HG03039 (cell line): Measurements from ENCODE around the gene WDR88.

ENCODE experiments used
- ATAC-seq: cut with Tn5 transposase; IDR thresholded peaks from one replicate; pipeline ENCODE4 v1.9.1; 2021; ENCODE audit warnings: mild to moderate bottlenecking, moderate library complexity; ENCODE audit not compliant: unreplicated experiment

WDR88 gene, protein sequence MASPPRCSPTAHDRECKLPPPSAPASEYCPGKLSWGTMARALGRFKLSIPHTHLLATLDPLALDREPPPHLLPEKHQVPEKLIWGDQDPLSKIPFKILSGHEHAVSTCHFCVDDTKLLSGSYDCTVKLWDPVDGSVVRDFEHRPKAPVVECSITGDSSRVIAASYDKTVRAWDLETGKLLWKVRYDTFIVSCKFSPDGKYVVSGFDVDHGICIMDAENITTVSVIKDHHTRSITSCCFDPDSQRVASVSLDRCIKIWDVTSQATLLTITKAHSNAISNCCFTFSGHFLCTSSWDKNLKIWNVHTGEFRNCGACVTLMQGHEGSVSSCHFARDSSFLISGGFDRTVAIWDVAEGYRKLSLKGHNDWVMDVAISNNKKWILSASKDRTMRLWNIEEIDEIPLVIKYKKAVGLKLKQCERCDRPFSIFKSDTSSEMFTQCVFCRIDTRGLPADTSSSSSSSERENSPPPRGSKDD

DNA sequence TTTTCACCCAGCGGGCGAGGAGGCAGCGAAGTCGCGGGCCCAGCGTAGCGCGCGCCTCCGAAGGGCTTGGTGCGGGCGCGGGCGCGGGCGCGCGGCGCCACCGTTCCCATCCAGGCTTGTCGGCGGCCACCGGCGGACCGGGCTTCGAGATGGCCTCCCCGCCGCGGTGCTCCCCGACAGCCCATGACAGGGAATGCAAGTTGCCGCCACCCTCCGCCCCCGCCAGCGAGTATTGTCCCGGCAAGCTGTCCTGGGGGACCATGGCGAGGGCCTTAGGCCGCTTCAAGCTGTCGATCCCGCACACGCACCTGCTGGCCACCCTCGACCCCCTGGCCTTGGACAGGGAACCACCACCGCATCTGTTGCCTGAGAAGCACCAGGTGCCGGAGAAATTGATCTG, at the start of gene WDR88:
Gene WDR88 (plus strand): TSS at position 94 of the 400 bp plus-strand sequence. CDS start 56 bp downstream, at position 150.
- ATAC-seq: no peak

DNA sequence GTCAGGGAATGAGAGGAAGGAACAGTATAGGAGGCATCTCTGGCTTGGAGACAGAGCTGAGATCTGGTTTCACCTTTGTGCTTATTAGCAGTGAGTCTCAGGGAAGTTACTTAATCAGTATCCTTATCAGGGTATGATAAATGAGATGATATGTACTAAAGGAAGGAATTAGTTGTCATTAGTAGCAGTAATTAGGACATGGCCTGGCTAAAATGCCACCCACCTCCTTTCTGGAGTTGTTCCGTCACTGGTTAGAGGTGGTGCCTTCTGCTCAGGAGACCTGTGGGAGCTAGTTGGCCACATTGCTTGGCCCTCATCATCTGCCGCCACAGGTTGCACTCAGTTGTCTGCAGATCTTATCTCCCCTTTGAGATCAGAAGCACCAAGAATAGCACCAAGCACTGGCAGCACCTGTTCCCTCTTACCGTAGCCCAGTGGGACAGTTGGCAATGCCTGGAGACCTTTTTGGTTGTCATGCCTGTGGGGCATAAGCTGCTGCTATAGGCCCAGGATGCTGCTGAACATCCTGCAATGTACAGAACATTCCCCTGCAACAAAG, 46.3 kb upstream of the WDR88 start:
- ATAC-seq: no peak

DNA sequence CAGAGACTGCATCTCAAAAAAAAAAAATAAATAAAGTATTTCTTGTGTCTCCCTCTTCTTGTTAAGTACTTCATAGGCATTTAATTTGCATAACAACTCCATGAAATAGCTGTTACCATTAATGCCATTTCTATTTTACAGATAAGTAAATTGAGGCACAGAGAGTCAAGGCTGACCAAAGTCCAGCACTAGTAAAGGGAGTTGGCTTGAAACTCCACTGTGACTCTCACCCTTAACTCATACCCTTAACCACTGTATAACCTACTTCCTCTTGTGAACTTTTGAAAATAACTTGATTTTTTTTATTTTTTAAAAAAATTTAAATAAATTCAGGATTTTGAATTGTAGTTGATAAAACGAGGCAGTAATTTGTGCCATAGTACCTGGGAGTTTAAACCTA, 45.0 kb upstream of the WDR88 start:
- ATAC-seq: no peak

DNA sequence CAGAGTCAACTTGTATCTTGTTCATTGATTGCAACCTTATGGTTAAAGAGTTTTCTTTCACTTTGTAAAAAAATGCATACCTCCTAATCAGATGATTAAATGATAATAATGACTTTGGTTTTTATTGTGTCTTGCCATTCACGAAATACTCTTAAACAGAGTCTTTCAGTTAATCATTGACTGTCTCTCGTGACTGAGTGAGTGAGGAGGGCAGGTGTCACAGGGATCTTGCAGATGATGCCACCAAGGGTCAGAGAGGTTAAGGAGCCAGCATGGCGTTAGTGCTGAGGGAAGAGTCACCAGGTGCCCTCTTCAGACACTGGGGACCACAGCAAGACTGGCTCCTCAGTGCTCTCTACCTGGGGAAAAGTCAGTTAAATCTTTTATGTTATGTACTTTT, 42.9 kb upstream of the WDR88 start:
- ATAC-seq: no peak

DNA sequence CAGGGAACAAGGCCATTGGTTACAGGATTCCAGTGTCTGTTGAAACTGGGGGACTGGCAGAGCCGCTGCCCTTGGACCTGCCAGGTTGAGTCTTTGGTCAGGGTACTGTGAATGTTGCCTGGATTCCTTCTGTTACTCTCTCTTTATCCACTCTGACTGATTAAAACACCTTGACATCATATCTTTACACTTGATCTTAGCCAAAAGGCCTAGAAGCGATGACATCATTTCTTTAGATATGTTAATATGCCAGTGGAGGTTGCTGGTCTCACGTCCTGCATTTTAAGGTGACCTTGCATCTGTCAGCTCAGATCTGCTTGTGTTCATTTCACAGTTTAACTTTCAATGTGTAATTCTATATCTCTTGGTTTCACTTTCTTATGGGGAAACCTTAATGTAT, 41.7 kb upstream of the WDR88 start:
- no peak for ATAC-seq

DNA sequence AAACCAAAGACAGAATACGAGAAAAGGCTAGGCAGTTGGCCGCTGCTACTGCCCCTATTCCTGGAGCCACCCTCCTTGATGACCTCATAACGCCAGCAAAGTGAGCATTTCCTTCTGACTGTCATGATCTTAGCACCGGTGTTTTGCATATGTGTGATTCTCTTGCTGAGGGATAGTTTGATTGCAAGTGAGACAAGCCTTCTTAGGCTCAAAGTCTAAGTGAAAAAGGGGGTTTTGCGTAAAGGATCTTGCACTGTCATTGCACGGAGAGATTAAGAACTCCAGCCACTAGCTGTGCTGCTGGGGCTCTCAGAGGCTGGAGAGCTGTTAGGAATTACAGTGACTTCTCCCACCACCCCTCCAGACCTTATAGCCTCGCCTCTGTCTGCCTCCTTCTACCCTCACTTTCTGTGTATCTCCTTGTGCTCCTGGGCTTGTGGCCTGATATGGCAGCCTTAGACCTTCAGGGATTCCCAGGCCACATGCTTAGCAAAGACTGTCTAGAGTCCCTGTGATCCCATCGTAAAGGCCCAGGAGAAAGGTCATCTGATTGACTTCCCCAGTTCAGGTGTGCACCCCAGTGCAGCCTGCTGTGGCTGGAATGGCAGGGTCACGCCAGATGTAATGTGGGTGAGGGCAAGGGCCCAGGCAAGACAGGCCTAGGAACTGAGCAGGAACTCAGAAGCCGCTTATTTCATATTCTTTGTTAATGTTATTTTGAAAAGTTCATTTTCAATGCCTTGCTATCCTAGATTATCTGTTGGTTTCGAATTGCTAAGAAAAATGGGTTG, 38.3 kb upstream of the WDR88 start:
- ATAC-seq: no peak

DNA sequence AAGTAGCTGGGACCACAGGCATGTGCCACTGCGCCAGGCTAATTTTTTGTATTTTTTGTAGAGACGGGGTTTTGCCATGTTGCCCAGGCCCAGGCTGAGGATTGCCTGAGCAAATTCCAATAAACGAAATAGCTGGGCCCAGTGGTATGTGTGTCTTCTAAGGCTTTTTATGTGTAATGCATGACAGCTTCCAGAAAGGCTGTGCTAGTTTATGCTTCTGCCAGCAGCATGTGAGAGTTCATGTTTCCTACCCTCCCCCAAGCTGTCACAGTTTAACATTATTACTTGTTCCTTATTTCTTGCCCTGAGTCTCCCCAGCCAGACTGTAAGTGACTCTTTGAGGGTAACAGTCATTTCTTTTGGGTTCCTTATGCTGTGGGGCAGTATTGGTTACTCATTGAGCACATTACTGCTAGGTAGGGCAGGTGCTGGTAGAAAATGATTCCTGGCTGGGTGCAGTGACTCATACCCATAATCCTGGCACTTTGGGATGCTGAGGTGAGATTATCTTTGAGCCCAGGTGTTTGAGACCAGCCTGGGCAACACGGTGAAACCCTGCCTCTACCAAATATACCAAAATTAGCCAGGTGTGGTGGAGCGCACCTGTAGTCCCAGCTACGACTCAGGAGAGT, 37.4 kb upstream of the WDR88 start:
- ATAC-seq: no peak

DNA sequence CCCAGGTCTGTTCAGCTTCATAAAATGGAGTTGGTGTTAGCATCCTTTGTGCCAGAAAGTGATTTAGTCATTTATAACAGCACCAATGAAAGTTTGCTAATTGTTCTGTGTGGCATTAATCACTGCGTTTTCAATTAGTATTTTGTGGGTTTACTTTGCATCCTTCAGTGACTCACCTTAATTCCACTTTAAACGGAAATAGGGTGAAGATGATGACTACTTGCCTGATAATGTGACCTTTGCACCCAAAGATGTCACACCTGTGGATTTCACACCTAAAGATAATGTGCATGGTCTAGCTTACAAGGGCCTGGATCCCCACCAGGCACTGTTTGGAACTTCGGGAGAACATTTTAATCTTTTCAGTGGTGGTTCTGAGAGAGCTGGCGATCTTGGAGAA, 35.9 kb upstream of the WDR88 start:
- no peak for ATAC-seq

DNA sequence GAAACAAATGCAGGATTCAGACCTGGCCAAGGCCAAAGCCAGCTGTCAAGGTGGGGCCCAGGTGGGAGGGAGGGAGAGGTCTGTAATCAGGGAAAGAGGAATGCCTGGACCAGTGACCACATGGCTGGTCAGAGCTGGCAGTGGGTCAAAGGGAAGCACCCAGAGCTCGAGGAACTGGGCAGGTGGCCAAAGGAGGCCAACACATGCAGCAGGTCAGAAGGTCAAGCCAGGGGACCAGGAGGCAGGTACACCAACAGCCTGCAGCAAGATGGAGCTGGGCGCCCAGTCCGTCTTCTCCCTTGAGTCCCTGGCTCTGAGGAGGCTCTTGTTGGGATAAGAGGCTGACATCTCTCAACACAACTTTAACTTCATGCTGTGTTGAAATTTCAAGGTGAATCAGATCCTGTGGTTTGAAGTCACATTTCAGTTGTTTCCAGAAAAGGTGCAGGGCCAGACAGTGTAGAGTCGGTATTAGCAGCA, 33.8 kb upstream of the WDR88 start:
- ATAC-seq: no peak

DNA sequence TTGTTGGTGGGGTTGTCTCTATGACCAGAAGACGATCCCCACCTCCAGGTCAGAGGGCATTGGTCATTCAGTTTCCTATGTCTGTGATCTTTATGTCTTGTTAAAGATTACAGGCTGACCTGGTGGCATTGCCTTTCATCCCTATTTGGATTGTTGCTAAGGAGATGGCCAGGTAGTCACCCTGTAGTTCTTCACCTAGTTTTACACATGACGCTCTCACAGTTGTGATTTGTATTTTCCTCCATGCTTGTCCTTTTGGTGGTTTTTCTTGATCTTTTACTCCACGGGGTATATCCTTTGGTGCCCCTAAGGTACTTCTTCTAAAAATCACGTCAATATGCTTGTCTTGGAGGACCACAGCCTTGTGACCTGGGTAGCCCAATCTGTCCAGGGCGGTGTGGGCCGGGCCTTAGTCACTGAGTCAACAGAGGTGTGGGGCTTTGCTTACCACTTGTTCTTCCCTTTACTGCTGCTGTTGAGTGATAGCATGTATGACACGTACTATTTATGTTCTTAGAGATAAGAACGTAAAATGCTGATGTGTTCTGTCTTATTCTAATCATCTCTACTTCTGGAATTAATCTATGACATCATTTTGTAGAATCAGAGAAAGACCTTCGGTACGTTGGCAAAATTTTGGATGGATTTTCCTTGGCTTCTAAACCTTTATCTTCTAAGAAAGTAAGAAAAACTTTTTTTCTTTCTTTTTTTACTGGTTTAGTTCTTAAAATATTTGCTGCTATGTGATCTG, 30.8 kb upstream of the WDR88 start:
- ATAC-seq: no peak

DNA sequence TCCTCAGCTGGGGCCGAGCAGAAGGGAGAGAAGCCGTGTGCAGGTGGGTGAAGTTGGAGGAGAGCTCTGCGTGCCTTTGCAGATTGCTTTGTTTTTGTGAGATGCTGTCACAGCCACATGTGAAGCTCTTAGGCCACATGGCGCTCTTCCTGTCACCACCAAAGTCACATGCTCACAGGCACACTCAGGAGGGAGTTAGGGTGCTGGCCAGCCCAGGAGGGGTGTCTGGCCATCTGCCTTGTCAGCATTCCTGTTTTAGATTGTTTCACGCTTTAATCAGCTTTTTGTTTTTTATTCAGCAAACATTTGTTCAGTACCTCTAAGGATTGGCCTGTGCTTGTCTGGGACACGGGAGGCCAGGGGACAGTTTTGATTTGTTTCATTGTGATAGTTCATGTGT, 29.0 kb upstream of the WDR88 start:
- no peak for ATAC-seq

DNA sequence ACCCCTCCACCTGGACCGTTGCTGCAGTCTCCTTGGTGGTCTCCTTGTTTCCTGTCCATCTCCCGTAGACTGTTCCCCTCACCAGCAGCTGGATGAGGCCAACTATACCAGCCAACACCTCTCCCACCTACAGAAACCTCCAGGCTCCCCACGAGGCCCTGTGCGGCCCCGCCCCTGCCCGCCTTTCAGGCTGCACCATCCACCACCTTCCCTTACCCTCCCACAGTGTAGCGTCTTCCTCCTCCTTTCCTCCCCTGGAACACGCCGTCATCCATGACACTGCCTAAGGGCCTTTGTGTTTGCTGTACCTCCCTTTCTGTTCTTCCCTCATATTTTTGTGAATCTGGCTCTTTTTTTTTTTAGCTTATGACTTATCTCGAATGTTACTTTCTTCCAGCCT, 23.8 kb upstream of the WDR88 start:
- ATAC-seq: no peak

DNA sequence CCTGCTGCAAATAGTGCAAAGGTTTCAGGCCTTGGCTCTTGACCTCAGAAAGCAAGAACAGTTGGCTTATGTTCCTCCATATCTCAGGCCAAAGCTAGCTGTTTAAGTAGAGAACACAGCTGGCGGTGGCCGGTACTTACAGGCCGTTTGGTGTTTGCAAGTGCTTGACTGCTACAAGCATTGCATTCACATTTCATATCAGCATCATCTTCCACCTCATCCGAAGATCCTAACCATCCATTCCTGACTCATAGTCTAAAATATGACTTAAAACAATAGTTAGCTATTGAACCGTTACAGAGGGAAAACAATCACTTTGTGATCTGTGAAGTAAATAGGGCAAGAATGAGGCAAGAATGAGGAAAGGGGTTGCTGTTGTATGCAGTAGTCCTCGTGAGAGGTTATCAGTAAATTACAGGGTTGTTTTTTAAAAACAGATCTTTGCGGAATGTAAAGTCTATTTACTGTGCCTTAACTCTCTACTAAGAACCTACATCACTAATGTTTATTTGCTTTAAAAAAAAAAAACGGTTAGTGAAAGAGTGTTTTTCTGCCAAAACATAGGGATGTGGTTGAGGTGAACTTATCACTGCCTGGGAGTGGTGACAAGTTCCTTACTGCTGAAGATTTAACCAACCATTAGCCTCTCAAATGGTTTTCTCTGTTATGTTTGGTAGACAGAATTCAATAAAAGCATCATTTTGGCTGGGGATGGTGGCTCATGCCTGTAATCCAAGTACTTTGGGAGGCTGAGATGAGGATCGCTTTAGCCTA, 21.6 kb upstream of the WDR88 start:
- ATAC-seq: no peak

DNA sequence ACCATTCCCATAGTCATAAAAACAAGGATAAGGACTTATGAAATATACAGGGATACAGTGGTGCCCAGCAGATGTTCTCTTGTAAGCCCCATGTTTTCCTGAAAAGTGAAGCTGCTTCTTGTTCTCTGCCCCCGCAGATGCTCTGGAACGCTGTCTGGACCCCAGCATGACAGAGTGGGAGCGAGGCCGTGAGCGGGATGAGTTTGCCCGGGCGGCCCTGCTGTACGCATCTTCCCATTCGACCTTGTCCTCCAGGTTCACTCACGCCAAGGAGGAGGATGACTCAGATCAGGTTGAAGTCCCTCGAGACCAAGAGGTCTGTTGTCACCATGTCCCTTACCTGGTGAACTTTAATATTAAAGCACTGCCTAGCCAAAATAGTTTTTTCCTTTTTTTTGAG, 20.3 kb upstream of the WDR88 start:
- no peak for ATAC-seq

DNA sequence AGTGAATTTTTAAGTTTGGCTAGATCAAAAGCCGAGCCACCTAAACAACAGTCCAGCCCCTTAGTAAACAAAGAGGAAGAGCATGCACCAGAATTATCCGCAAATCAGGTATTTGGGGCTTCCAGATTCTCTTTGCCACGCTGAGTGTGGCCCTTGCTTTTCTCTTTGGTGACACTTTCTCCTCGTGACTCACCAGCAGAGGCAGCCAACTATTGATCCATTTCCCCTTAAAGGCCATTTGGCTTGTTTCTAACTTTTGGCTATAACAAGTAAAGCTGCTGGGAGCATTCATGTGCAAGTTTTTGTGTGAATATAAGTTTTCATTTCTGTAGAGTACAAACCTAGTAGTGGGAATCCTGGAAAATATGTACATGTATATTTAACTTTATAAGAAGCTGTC, 17.6 kb upstream of the WDR88 start:
- ATAC-seq: no peak

DNA sequence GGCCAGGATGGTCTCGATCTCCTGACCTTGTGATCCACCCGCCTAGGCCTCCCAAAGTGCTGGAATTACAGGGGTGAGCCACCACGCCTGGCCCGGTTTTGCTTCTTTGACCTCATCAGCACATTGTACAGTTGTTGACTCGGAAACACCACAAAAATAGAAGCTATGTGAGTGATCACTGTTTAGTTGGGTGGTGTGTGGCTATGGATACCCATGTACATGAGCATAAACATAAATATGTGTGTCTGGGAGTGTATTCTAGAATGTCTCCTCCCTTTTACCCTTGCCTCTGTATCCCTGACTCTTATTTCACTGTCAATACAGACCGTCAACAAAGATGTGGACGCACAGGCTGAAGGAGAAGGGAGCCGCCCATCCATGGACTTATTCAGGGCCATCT, 14.4 kb upstream of the WDR88 start:
- no peak for ATAC-seq

DNA sequence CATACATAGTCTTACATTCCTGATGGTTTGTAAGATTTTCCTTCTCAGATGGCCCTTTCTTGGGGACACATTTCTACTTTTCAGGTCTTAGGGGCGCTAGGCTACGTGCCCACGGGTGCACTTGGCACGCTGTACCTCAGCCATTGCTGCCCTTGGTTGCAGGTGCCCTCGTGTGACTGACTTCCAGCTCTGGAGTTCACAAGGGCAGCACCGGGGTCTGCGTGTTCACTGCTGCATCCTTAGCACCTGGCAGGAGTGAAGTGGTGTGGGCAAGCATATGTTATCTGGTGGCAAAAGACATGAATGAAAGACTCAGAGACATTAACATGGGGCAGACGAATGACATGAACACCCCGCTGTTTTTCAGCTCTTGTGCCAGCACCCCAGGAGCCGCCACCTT, 13.3 kb upstream of the WDR88 start:
- no peak for ATAC-seq

DNA sequence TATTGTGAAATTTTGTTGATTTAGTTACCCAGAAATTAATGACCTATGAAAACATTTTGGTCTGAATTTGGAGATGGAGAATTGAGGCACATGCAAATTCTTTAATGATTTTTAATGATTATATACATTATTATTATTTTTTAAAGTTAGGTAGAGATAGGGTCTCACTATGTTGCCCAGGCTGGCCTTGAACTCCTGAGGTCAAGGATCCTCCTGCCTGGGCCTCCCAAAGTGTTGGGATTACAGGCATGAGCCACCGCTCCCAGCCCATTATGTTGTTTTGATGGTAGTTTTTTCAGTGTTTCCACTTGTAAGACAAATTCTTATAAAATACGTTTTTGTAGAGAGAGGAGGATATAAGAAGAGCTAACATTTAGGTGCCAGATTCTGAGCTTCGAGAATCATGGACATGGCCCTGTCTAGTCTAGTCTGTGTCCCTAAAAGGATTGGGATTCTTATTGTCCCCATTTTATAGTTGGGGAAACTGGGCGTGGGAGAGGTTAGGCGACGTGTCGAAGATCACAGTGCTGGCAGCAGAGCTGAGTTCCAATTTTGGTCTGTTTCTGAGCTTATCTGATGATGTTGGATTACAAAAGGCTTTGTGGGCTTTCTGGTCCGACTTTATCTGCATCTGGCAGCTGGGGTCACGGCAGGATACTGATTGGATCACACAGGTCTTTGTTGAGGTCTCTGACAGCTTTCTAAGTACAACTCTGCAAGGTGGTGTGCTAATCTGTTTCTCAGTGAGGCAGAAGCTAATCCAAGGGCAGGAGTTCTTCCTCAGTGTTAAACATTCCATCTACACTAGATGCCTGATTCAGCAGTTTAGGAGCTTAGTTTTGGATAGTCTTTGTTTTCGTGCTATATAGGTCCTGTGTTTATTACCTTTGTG, 7.5 kb upstream of the WDR88 start:
- no peak for ATAC-seq

DNA sequence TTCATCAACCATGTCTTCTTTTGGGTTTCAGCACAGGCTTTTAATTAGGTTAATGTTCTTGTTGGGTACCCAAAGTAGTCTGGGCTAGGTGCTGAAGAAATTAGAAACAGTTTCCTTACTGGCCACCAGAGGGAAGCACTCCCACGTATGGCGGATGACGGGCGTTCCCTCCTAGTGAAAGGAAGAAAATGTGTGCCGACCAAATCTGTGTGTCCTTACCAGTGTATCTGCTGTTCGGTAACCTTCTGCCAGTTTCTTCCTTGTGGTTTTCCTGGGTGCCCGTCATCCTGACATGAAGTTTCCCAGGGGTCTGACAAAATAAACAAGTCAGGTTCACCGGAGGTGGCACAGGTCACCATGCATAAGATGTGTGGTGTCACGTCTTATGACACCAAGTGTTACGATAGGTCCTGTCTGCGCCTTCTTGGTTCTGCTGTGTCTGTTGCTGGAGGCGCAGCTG, 6.0 kb upstream of the WDR88 start:
- no peak for ATAC-seq
